ENCODE results near the gene THOC2. TPM values are rescaled to one million over a fixed set of nuclear protein-coding genes. Genes with fewer than 3 reads are reported as not detected.
"Not testable (repeated sequence)": the region's sequence is repeated elsewhere in the genome, so short reads cannot be mapped to it uniquely, and the experiment has no call there.

The THOC2 gene
- total and polyA plus RNA-seq, 3 donors from 2014 or later, result 14.4 to 103 (median 80.5) TPM

- H3K4me1 ChIP-seq, result no peaks in the 10 kb centered on the region
- H3K9me3 ChIP-seq, result no peaks in the 10 kb centered on the region
- H3K4me3 ChIP-seq, result no peak overlapping the region
- DNase-seq, result no peak
- no peaks in the 10 kb centered on the region for H3K27me3 ChIP-seq
- H3K27ac ChIP-seq, result no peak overlapping the region
- no peaks in the 10 kb centered on the region for H3K36me3 ChIP-seq (ENCODE audit: low read depth, missing control alignments)
- WGBS, 2 donors, result 71 to 80% methylated on average over 3 of the region's 3 CpGs
- intact Hi-C loops (cut with DNase I; ENCODE audit: low total_unique reads), result no loop called here
- no peak for TF ChIP-seq CTCF (IDR thresholded peaks at IDR 0.05)
- no peak for TF ChIP-seq POLR2A (IDR thresholded peaks at IDR 0.05)
Observed at GRCh38 chrX:123728554-123728953, 4.3 kb downstream of the THOC2 start.

- TF ChIP-seq CTCF (IDR thresholded peaks at IDR 0.05), result no peak
- TF ChIP-seq POLR2A (IDR thresholded peaks at IDR 0.05), result no peak
- intact Hi-C loops (cut with DNase I; ENCODE audit: low total_unique reads), result no loop called here
- H3K27me3 ChIP-seq, result no peaks in the 10 kb centered on the region
- H3K4me1 ChIP-seq, result no peaks in the 10 kb centered on the region
- no peak overlapping the region for H3K4me3 ChIP-seq
- no peak overlapping the region for H3K27ac ChIP-seq
- WGBS, 2 donors, result 58 to 63% methylated on average over 3 of the region's 3 CpGs
- H3K36me3 ChIP-seq (ENCODE audit: low read depth, missing control alignments), result no peaks in the 10 kb centered on the region
- no peaks in the 10 kb centered on the region for H3K9me3 ChIP-seq
- DNase-seq, result no peak
Observed at GRCh38 chrX:123728016-123728415, 4.8 kb downstream of the THOC2 start.

GRCh38 chrX:123722193-123722592 lies 10.7 kb downstream of the THOC2 start:
- H3K27me3 ChIP-seq; H3K36me3 ChIP-seq (ENCODE audit: low read depth, missing control alignments); H3K4me3 ChIP-seq; H3K27ac ChIP-seq; DNase-seq; H3K9me3 ChIP-seq; intact Hi-C loops (cut with DNase I; ENCODE audit: low total_unique reads); H3K4me1 ChIP-seq: not testable (repeated sequence)
- 100% methylated on average over 1 of the region's 1 CpG for WGBS, 2 donors

- Histone ChIP-seq H3K36me3 (ENCODE audit: low read depth, missing control alignments) (no peaks in the 10 kb centered on the region), H3K4me1 (no peaks in the 10 kb centered on the region), H3K9me3 (no peaks in the 10 kb centered on the region), H3K4me3 (no peak overlapping the region), H3K27ac (no peak overlapping the region), H3K27me3 (no peaks in the 10 kb centered on the region)
- DNase-seq, result no peak
- WGBS, 2 donors, result 58 to 83% methylated on average over 2 of the region's 2 CpGs
- TF ChIP-seq POLR2A (IDR thresholded peaks at IDR 0.05) (no peak), CTCF (IDR thresholded peaks at IDR 0.05) (no peak)
- intact Hi-C loops (cut with DNase I; ENCODE audit: low total_unique reads), result no loop called here
Observed at GRCh38 chrX:123720486-123720885, 12.4 kb downstream of the THOC2 start.

GRCh38 chrX:123713841-123714240 lies 19.0 kb downstream of the THOC2 start:
- H3K4me3 ChIP-seq, result no peak overlapping the region
- no peak overlapping the region for H3K27ac ChIP-seq
- TF ChIP-seq POLR2A (IDR thresholded peaks at IDR 0.05) (no peak), CTCF (IDR thresholded peaks at IDR 0.05) (no peak)
- H3K9me3 ChIP-seq, result no peaks in the 10 kb centered on the region
- H3K4me1 ChIP-seq, result no peaks in the 10 kb centered on the region
- intact Hi-C loops (cut with DNase I; ENCODE audit: low total_unique reads), result no loop called here
- H3K36me3 ChIP-seq (ENCODE audit: low read depth, missing control alignments), result no peaks in the 10 kb centered on the region
- H3K27me3 ChIP-seq, result no peaks in the 10 kb centered on the region
- DNase-seq, result no peak
